ENCODE data around the gene TMEM259. TPM values are rescaled to one million over a fixed set of nuclear protein-coding genes. Genes with fewer than 3 reads are reported as not detected.

TMEM259 gene
- total and polyA plus RNA-seq, 2 experiments from 2014 or later = 82.8 to 196 TPM

DNA sequence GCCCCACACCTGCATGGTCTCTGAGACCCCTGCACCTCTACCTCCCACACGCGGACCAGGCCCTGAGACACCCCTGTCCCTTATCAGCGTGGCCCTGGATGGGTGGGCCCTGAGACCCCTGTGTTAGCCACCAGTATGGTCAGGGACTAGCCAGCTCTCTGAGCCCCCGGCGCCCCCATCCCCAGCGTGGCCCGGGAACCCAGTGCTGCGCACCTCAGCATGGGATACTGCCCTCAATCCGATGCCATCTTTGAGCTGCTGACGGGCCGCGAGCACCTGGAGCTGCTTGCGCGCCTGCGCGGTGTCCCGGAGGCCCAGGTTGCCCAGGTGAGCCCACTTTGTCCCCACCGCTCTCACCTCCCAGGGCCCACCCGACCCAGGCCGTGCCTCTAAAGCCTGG, 41.1 kb upstream of the TMEM259 start (continued):
- TF ChIP-seq, protein P1, sequence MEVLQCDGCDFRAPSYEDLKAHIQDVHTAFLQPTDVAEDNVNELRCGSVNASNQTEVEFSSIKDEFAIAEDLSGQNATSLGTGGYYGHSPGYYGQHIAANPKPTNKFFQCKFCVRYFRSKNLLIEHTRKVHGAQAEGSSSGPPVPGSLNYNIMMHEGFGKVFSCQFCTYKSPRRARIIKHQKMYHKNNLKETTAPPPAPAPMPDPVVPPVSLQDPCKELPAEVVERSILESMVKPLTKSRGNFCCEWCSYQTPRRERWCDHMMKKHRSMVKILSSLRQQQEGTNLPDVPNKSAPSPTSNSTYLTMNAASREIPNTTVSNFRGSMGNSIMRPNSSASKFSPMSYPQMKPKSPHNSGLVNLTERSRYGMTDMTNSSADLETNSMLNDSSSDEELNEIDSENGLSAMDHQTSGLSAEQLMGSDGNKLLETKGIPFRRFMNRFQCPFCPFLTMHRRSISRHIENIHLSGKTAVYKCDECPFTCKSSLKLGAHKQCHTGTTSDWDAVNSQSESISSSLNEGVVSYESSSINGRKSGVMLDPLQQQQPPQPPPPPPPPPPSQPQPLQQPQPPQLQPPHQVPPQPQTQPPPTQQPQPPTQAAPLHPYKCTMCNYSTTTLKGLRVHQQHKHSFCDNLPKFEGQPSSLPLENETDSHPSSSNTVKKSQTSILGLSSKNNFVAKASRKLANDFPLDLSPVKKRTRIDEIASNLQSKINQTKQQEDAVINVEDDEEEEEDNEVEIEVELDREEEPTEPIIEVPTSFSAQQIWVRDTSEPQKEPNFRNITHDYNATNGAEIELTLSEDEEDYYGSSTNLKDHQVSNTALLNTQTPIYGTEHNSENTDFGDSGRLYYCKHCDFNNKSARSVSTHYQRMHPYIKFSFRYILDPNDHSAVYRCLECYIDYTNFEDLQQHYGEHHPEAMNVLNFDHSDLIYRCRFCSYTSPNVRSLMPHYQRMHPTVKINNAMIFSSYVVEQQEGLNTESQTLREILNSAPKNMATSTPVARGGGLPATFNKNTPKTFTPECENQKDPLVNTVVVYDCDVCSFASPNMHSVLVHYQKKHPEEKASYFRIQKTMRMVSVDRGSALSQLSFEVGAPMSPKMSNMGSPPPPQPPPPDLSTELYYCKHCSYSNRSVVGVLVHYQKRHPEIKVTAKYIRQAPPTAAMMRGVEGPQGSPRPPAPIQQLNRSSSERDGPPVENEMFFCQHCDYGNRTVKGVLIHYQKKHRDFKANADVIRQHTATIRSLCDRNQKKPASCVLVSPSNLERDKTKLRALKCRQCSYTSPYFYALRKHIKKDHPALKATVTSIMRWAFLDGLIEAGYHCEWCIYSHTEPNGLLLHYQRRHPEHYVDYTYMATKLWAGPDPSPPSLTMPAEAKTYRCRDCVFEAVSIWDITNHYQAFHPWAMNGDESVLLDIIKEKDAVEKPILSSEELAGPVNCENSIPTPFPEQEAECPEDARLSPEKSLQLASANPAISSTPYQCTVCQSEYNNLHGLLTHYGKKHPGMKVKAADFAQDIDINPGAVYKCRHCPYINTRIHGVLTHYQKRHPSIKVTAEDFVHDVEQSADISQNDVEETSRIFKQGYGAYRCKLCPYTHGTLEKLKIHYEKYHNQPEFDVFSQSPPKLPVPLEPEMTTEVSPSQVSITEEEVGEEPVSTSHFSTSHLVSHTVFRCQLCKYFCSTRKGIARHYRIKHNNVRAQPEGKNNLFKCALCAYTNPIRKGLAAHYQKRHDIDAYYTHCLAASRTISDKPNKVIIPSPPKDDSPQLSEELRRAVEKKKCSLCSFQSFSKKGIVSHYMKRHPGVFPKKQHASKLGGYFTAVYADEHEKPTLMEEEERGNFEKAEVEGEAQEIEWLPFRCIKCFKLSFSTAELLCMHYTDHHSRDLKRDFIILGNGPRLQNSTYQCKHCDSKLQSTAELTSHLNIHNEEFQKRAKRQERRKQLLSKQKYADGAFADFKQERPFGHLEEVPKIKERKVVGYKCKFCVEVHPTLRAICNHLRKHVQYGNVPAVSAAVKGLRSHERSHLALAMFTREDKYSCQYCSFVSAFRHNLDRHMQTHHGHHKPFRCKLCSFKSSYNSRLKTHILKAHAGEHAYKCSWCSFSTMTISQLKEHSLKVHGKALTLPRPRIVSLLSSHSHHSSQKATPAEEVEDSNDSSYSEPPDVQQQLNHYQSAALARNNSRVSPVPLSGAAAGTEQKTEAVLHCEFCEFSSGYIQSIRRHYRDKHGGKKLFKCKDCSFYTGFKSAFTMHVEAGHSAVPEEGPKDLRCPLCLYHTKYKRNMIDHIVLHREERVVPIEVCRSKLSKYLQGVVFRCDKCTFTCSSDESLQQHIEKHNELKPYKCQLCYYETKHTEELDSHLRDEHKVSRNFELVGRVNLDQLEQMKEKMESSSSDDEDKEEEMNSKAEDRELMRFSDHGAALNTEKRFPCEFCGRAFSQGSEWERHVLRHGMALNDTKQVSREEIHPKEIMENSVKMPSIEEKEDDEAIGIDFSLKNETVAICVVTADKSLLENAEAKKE (CRISPR knock-in tag; IDR thresholded peaks at IDR 0.05) = no peak
- no peak for TF ChIP-seq STAT1 (IDR thresholded peaks at IDR 0.05; ENCODE audit: unreplicated experiment)
- TF ChIP-seq ZNF114 (CRISPR knock-in tag; IDR thresholded peaks at IDR 0.05) = no peak
- TF ChIP-seq ZNF331 (CRISPR knock-in tag; IDR thresholded peaks at IDR 0.05; ENCODE audit: low read depth) = no peak
- no peak for TF ChIP-seq CREB1 (CRISPR knock-in tag; IDR thresholded peaks at IDR 0.05; ENCODE audit: low read depth)
- no peak for TF ChIP-seq EZH2 (IDR thresholded peaks at IDR 0.05; ENCODE audit: low read depth, unreplicated experiment)
- no peak for TF ChIP-seq EZH2phosphoT487 (IDR thresholded peaks at IDR 0.05; ENCODE audit: unreplicated experiment)

DNA sequence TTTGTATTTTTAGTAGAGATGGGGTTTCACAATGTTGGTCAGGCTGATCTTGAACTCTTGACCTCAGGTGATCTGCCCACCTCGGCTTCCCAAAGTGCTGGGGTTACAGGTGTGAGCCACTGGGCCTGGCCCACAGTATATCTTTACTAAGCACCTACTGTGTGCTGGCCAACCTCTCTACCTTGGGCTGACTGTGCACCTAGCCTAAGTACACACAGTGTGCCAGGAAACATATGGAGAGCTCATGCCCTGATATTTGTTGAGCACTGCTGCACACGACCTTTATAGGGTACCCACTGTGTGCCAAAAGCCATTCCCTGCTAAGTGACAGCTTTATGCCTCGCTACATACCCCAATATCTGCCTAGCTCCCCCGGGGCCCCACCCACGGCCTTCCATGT, 39.8 kb upstream of the TMEM259 start:
- H3K27me3 ChIP-seq (ENCODE audit: insufficient read depth) = peaks cover 6% of the 10 kb centered on the region
- no peaks in the 10 kb centered on the region for H3K79me2 ChIP-seq (replicated peaks; ENCODE audit: insufficient read depth)
- no peak overlapping the region for H3K4me2 ChIP-seq
- H3K4me3 ChIP-seq = no peak overlapping the region
- H3K36me3 ChIP-seq (ENCODE audit: insufficient read depth) = peaks cover 18% of the 10 kb centered on the region
- no peaks in the 10 kb centered on the region for H3K9me2 ChIP-seq (ENCODE audit: insufficient read depth)
- H3K27ac ChIP-seq (ENCODE audit: low read depth) = no peak overlapping the region
- Mint-ChIP-seq H3K36me3 (ENCODE audit: low read depth) (peaks cover 32% of the 10 kb centered on the region), H3K4me3 (no peak overlapping the region), H3K27me3 (ENCODE audit: insufficient read depth, low read depth, poor library complexity) (peaks cover 13% of the 10 kb centered on the region), H3K4me1 (peaks cover 9% of the 10 kb centered on the region), H3K9me3 (peaks cover 38% of the 10 kb centered on the region), H3K27ac (no peak overlapping the region)
- H4K20me1 ChIP-seq (replicated peaks; ENCODE audit: insufficient read depth) = no peaks in the 10 kb centered on the region
- no peak overlapping the region for H2AFZ ChIP-seq
- peaks cover 18% of the 10 kb centered on the region for H3F3A ChIP-seq (replicated peaks; ENCODE audit: low read depth)
- DNase-seq (ENCODE audit: low spot score) (no peak), ATAC-seq (no peak)
- peaks cover 4% of the 10 kb centered on the region; the same call in 1 of the 2 replicates for H3K4me1 ChIP-seq (ENCODE audit: insufficient read depth)
- TF ChIP-seq POLR2AphosphoS5 (IDR thresholded peaks at IDR 0.05; ENCODE audit: low read depth) (no peak), NANOG (IDR thresholded peaks at IDR 0.05; ENCODE audit: borderline replicate concordance) (no peak), ZNF114 (CRISPR knock-in tag; IDR thresholded peaks at IDR 0.05) (no peak)
- TF ChIP-seq, protein P2, sequence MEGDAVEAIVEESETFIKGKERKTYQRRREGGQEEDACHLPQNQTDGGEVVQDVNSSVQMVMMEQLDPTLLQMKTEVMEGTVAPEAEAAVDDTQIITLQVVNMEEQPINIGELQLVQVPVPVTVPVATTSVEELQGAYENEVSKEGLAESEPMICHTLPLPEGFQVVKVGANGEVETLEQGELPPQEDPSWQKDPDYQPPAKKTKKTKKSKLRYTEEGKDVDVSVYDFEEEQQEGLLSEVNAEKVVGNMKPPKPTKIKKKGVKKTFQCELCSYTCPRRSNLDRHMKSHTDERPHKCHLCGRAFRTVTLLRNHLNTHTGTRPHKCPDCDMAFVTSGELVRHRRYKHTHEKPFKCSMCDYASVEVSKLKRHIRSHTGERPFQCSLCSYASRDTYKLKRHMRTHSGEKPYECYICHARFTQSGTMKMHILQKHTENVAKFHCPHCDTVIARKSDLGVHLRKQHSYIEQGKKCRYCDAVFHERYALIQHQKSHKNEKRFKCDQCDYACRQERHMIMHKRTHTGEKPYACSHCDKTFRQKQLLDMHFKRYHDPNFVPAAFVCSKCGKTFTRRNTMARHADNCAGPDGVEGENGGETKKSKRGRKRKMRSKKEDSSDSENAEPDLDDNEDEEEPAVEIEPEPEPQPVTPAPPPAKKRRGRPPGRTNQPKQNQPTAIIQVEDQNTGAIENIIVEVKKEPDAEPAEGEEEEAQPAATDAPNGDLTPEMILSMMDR (conservative IDR thresholded peaks at IDR 0.05; ENCODE audit: low read depth in 2 of 2) = no peak
- TF ChIP-seq, protein P3, sequence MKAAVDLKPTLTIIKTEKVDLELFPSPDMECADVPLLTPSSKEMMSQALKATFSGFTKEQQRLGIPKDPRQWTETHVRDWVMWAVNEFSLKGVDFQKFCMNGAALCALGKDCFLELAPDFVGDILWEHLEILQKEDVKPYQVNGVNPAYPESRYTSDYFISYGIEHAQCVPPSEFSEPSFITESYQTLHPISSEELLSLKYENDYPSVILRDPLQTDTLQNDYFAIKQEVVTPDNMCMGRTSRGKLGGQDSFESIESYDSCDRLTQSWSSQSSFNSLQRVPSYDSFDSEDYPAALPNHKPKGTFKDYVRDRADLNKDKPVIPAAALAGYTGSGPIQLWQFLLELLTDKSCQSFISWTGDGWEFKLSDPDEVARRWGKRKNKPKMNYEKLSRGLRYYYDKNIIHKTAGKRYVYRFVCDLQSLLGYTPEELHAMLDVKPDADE (IDR thresholded peaks at IDR 0.05) = no peak
- TF ChIP-seq, protein P4, sequence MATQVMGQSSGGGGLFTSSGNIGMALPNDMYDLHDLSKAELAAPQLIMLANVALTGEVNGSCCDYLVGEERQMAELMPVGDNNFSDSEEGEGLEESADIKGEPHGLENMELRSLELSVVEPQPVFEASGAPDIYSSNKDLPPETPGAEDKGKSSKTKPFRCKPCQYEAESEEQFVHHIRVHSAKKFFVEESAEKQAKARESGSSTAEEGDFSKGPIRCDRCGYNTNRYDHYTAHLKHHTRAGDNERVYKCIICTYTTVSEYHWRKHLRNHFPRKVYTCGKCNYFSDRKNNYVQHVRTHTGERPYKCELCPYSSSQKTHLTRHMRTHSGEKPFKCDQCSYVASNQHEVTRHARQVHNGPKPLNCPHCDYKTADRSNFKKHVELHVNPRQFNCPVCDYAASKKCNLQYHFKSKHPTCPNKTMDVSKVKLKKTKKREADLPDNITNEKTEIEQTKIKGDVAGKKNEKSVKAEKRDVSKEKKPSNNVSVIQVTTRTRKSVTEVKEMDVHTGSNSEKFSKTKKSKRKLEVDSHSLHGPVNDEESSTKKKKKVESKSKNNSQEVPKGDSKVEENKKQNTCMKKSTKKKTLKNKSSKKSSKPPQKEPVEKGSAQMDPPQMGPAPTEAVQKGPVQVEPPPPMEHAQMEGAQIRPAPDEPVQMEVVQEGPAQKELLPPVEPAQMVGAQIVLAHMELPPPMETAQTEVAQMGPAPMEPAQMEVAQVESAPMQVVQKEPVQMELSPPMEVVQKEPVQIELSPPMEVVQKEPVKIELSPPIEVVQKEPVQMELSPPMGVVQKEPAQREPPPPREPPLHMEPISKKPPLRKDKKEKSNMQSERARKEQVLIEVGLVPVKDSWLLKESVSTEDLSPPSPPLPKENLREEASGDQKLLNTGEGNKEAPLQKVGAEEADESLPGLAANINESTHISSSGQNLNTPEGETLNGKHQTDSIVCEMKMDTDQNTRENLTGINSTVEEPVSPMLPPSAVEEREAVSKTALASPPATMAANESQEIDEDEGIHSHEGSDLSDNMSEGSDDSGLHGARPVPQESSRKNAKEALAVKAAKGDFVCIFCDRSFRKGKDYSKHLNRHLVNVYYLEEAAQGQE (IDR thresholded peaks at IDR 0.05; ENCODE audit: unreplicated experiment) = no peak

All from GM23338 (cell line).